K562 (cell line): Measurements from ENCODE around the gene CHCHD6. TPM values are rescaled to one million over a fixed set of nuclear protein-coding genes. Genes with fewer than 3 reads are reported as not detected.

Experiments
- ATAC-seq: fragments of 200-7000 bp; cut with Tn5 transposase; 3 replicates; pipeline ENCODE4 v1.9.1; 2020; ENCODE audit warnings: moderate library complexity
- BruUV-seq: library from RNA; stranded (reverse); fragments of 400-500 nt; replicated peaks from 2 replicates; lab custom pipeline; 2021; lab: Mats Ljungman, UMichigan
- CTCF ChIA-PET: fragments of 300-600 bp; formaldehyde crosslinking; extraction: SDS; loops from one replicate; lab custom pipeline; 2021; ENCODE audit warnings: low intra/inter-chr PET ratio; lab: Yijun Ruan, JAX
- POLR2A ChIA-PET: fragments of 300-600, 350-650 bp; sonication (Branson Sonifier 250); formaldehyde crosslinking; extraction: SDS; loops from one replicate; lab custom pipeline; 2021; ENCODE audit warnings: antibody characterized with exemption, inconsistent platforms; lab: Yijun Ruan, JAX
- DNase-seq, 4 experiments: peaks; one replicate each; pipeline versions ENCODE4 v3.0.0 to v3.0.0-alpha.2; 2011 to 2018; ENCODE audit warnings: low spot score in 3 of 4, mixed read lengths in 3 of 4; ENCODE audit errors: extremely low read depth in 1 of 4
- FAIRE-seq: peaks from 2 replicates; lab custom pipeline; 2011; peaks lifted over from hg19 to GRCh38; lab: Jason Lieb, UNC
- H2AFZ ChIP-seq: 2 replicates; pipeline ENCODE4 v1.6.0; 2011; ENCODE audit warnings: low read depth, low read length, control low read depth, inconsistent platforms
- H3K27ac ChIP-seq: fragments of 200-600 bp; 3 replicates; pipeline ENCODE4 v1.8.0; 2011; ENCODE audit warnings: low read depth, mild to moderate bottlenecking, control low read depth, inconsistent platforms, low read length, moderate library complexity, mixed read lengths; ENCODE audit errors: extremely low read depth
- H3K27me3 ChIP-seq, 2 experiments: fragments of 300-600 bp in 1 of 2; 2 replicates in 1 of 2; 3 replicates in 1 of 2; pipeline versions ENCODE4 v1.6.0 to v1.8.0; 2011; ENCODE audit warnings: inconsistent platforms in 2 of 2, low read length in 2 of 2, mild to moderate bottlenecking in 1 of 2, mixed read lengths in 1 of 2, moderate library complexity in 1 of 2; ENCODE audit not compliant: control insufficient read depth in 2 of 2, insufficient read depth in 2 of 2
- H3K36me3 ChIP-seq: fragments of 300-600 bp; 3 replicates; pipeline ENCODE4 v1.8.0; 2011; ENCODE audit warnings: mild to moderate bottlenecking, low read length, inconsistent platforms; ENCODE audit not compliant: control insufficient read depth, insufficient read depth
- H3K4me1 ChIP-seq, 2 experiments: fragments of 200-600 bp in 1 of 2; replicated peaks in 1 of 2; 2 replicates in 1 of 2; 3 replicates in 1 of 2; pipeline versions ENCODE4 v1.5.1 to v1.8.0; 2011; ENCODE audit warnings: inconsistent platforms in 2 of 2, low read length in 2 of 2, mild to moderate bottlenecking in 1 of 2, mixed read lengths in 1 of 2, moderate library complexity in 1 of 2; ENCODE audit not compliant: control insufficient read depth in 2 of 2, insufficient read depth in 2 of 2
- H3K4me2 ChIP-seq: 2 replicates; pipeline ENCODE4 v1.6.1; 2011; ENCODE audit warnings: low read length, control low read depth, inconsistent platforms, mixed read lengths; ENCODE audit not compliant: insufficient read depth
- H3K4me3 ChIP-seq: fragments of 200-600 bp; sonication (generic), shearing (Covaris generic); 2 replicates; pipeline ENCODE4 v1.5.1; 2016; ENCODE audit warnings: control low read depth, inconsistent platforms
- H3K79me2 ChIP-seq: fragments of 200-600 bp; 3 replicates; pipeline ENCODE4 v1.8.0; 2011; ENCODE audit warnings: low read length, inconsistent platforms; ENCODE audit not compliant: control insufficient read depth, insufficient read depth
- H3K9ac ChIP-seq, 2 experiments: 2 replicates each; pipeline versions ENCODE4 v1.6.0 to v1.6.1; 2011; ENCODE audit warnings: low read depth in 2 of 2, low read length in 2 of 2, control low read depth in 1 of 2, inconsistent platforms in 1 of 2, mild to moderate bottlenecking in 1 of 2, mixed read lengths in 1 of 2; ENCODE audit not compliant: insufficient read depth in 1 of 2
- H3K9me1 ChIP-seq: one replicate; pipeline ENCODE4 v1.6.0; 2011; ENCODE audit warnings: inconsistent platforms, mild to moderate bottlenecking, low read length, moderate library complexity; ENCODE audit not compliant: control insufficient read depth, insufficient read depth
- H3K9me3 ChIP-seq: replicated peaks from 2 replicates; pipeline ENCODE4 v1.5.1; 2011; ENCODE audit warnings: low read depth, low read length, inconsistent platforms; ENCODE audit not compliant: control insufficient read depth, insufficient read depth
- H4K20me1 ChIP-seq: replicated peaks from 2 replicates; pipeline ENCODE4 v1.6.1; 2011; ENCODE audit warnings: low read length, inconsistent platforms, mixed read lengths; ENCODE audit not compliant: control insufficient read depth, insufficient read depth
- ASH1L ChIP-seq: fragments of 450-650 bp; IDR thresholded peaks from 2 replicates; pipeline ENCODE4 v1.6.1; 2018; ENCODE audit warnings: borderline replicate concordance, mild to moderate bottlenecking, low read depth; ENCODE audit not compliant: partially characterized antibody
- BHLHE40 ChIP-seq: IDR thresholded peaks from 2 replicates; pipeline ENCODE4 v1.6.1; 2011; ENCODE audit warnings: low read length, improper control_type of control experiment
- BRCA1 ChIP-seq, 2 experiments: fragments of 450-650 bp in 1 of 2; sonication (generic) in 1 of 2; formaldehyde crosslinking in 1 of 2; IDR thresholded peaks; 2 replicates each; pipeline versions ENCODE4 v1.5.0 to v1.6.1; 2017 to 2020; ENCODE audit warnings: mild to moderate bottlenecking in 1 of 2, missing genetic modification reagents in 1 of 2
- ELK3 ChIP-seq: fragments of 450-650 bp; formaldehyde crosslinking; IDR thresholded peaks from 2 replicates; pipeline ENCODE4 v1.4.0; 2020; ENCODE audit warnings: mild to moderate bottlenecking
- ETS1 ChIP-seq: conservative IDR thresholded peaks from 2 replicates; pipeline ENCODE4 v1.6.1; 2011; ENCODE audit warnings: low read depth, mild to moderate bottlenecking, low read length; ENCODE audit not compliant: control insufficient read depth
- LARP7 ChIP-seq: fragments of 450-650 bp; IDR thresholded peaks from 2 replicates; pipeline ENCODE4 v1.6.1; 2016
- USF2 ChIP-seq: sonication (generic); formaldehyde crosslinking; IDR thresholded peaks from 2 replicates; pipeline ENCODE4 v1.5.0; 2020; ENCODE audit warnings: missing genetic modification reagents
- WGBS: fragments of 100-300 bp; shearing (Covaris generic); methylation state at CpG from one replicate; pipeline ENCODE4 v1.1.6; 2016; ENCODE audit warnings: low coverage, mixed read lengths; ENCODE audit not compliant: insufficient coverage; ENCODE audit errors: missing lambda C conversion rate; 5-methylcytosine and 5-hydroxymethylcytosine counted together
- in situ Hi-C: fragments of 300-500 bp; cut with MboI; formaldehyde crosslinking; loops from 4 replicates; pipeline ENCODE4 v1.15.0; 2018; ENCODE audit warnings: inconsistent platforms, mixed read lengths
- intact Hi-C: fragments of 100-400 bp; cut with micrococcal nuclease; formaldehyde crosslinking; loops from 2 replicates; pipeline ENCODE4 v1.14.2; 2022
- polyA plus RNA-seq, 8 experiments: library from polyadenylated mRNA; depleted of rRNA in 4 of 8; stranded (reverse) in 5 of 8; unstranded in 3 of 8; fragments of >200 nt; fragmentation: Nextera tagmentation in 2 of 8; fragmentation: Illumina TruSeq in 1 of 8; extraction: Ambion mirVana in 2 of 8; extraction: Trizol in 1 of 8; gene quantifications; 2 replicates each; pipeline versions ENCODE4 v1.2.1 to v1.2.3, GENCODE V29; 2011 to 2014; ENCODE audit warnings: inconsistent platforms in 1 of 8, missing spikeins in 1 of 8
- total RNA-seq, 7 experiments: library from RNA; depleted of rRNA in 6 of 7; stranded (reverse); fragments of >200 nt in 6 of 7; fragmentation: Illumina TruSeq in 2 of 7; extraction: Trizol in 2 of 7; gene quantifications; 2 replicates each; pipeline versions ENCODE4 v1.2.1 to v1.2.3, GENCODE V29; 2011 to 2021; ENCODE audit warnings: low replicate concordance in 1 of 7

The CHCHD6 gene
- total and polyA plus RNA-seq, 9 of the 15 experiments (the other 6 are each of a cell fraction or from before 2014, with no cell fraction given), result 4.6 to 18.6 (median 10.9) TPM

GRCh38 chr3:126946405-126946804 lies 242.4 kb downstream of the CHCHD6 start:
- 67% methylated on average over 11 of the region's 11 CpGs for WGBS
- H3K79me2 ChIP-seq, result no peaks in the 10 kb centered on the region
- CTCF ChIA-PET, result no interaction called here
- no peak overlapping the region for H2AFZ ChIP-seq
- no peak for ATAC-seq
- H3K9me1 ChIP-seq, result peaks cover 4% of the 10 kb centered on the region
- H3K9me3 ChIP-seq, result no peaks in the 10 kb centered on the region
- in situ Hi-C loops (no loop called here), intact Hi-C loops (no loop called here)
- H3K4me1 ChIP-seq, result peaks cover 5 to 10% of the 10 kb centered on the region in 2 experiments; a peak in 4 of 5 replicates
- H3K36me3 ChIP-seq, result no peaks in the 10 kb centered on the region
- H3K4me2 ChIP-seq, result no peak overlapping the region
- no peaks in the 10 kb centered on the region for H3K27me3 ChIP-seq
- BruUV-seq, result no TSS peak
- H4K20me1 ChIP-seq, result no peaks in the 10 kb centered on the region
- no peak for DNase-seq
- no peak for TF ChIP-seq ASH1L
- no peak for TF ChIP-seq BRCA1 (IDR thresholded peaks at IDR 0.05)
- TF ChIP-seq BRCA1 (CRISPR knock-in tag; IDR thresholded peaks at IDR 0.05), result no peak
- no peak for TF ChIP-seq ELK3 (CRISPR knock-in tag)
- no peak overlapping the region; a peak in 1 of 4 replicates for H3K9ac ChIP-seq
- POLR2A ChIA-PET, result no interaction called here
- H3K4me3 ChIP-seq, result no peak overlapping the region
- H3K27ac ChIP-seq, result no peak overlapping the region
- FAIRE-seq, result no peak

- 64% methylated on average over 5 of the region's 8 CpGs for WGBS
- in situ Hi-C loops, result no loop called here
Observed at GRCh38 chr3:126947429-126947828, 243.4 kb downstream of the CHCHD6 start.

More at GRCh38 chr3:126947429-126947828, 243.4 kb downstream of the CHCHD6 start:
- Histone ChIP-seq H3K4me1 (peaks cover 5 to 10% of the 10 kb centered on the region in 2 experiments; a peak in 4 of 5 replicates), H4K20me1 (no peaks in the 10 kb centered on the region), H3K27me3 (no peaks in the 10 kb centered on the region), H3K36me3 (no peaks in the 10 kb centered on the region), H3K9ac (no peak overlapping the region), H3K79me2 (no peaks in the 10 kb centered on the region), H2AFZ (no peak overlapping the region), H3K9me1 (peaks cover 4% of the 10 kb centered on the region), H3K4me2 (no peak overlapping the region), H3K4me3 (no peak overlapping the region), H3K27ac (no peak overlapping the region), H3K9me3 (no peaks in the 10 kb centered on the region)
- DNase-seq (no peak), ATAC-seq (no peak), FAIRE-seq (no peak)
- CTCF ChIA-PET, result no interaction called here
- intact Hi-C loops, result no loop called here
- TF ChIP-seq ETS1, result no peak
- 0 out of 2 replicates have a peak, but pooled peaks have one; percentile 17 for TF ChIP-seq USF2 (CRISPR knock-in tag)
- 0 out of 2 replicates have a peak, but pooled peaks have one; percentile 9 for TF ChIP-seq BHLHE40
- no peak for TF ChIP-seq LARP7
- POLR2A ChIA-PET, result interaction anchor here (0.8 kb wide), 1 partner anchor 10 kb away, joined by 3 read pairs; no protein-coding TSS in a partner anchor
- BruUV-seq, result no TSS peak
